SK-N-SH (cell line): ENCODE results near the gene EFTUD2.

Experiments used
- TAF1 ChIP-seq: IDR thresholded peaks from 2 replicates; pipeline ENCODE4 v1.6.1; 2012; ENCODE audit warnings: low read depth, mild to moderate bottlenecking, low read length, moderate library complexity, borderline replicate concordance
- TF ChIP-seq, protein P1 (sequence below): fragments of 200-600 bp; sonication (generic); IDR thresholded peaks from 2 replicates; pipeline ENCODE4 v1.6.1; 2017; ENCODE audit warnings: antibody characterized with exemption, mild to moderate bottlenecking, moderate library complexity

DNA sequence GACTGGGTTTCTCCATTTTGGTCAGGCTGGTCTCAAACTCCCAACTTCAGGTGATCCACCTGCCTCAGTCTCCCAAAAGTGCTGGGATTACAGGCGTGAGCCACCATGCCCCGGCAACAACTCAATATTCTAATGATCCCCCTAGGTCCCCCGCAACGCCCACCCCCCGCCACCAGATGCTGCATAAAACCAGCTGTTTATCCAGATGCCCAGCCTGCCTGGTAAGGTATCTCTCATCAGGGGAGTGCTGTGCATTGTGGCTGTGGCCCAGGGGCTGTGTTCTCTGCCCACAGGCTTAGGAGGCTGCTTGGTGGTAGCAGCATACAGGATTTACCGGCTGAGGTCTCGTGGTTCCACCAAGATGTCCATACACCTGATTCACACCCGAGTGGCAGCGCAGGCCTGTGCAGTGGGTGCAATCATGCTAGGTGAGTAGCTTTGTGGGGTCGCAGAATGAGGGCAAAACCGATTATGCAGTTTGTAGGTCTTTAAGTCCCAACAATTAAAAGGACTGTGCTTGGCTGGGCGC lies 50.2 kb downstream of the EFTUD2 start:
- no peak for TF ChIP-seq TAF1
- TF ChIP-seq, protein P1, sequence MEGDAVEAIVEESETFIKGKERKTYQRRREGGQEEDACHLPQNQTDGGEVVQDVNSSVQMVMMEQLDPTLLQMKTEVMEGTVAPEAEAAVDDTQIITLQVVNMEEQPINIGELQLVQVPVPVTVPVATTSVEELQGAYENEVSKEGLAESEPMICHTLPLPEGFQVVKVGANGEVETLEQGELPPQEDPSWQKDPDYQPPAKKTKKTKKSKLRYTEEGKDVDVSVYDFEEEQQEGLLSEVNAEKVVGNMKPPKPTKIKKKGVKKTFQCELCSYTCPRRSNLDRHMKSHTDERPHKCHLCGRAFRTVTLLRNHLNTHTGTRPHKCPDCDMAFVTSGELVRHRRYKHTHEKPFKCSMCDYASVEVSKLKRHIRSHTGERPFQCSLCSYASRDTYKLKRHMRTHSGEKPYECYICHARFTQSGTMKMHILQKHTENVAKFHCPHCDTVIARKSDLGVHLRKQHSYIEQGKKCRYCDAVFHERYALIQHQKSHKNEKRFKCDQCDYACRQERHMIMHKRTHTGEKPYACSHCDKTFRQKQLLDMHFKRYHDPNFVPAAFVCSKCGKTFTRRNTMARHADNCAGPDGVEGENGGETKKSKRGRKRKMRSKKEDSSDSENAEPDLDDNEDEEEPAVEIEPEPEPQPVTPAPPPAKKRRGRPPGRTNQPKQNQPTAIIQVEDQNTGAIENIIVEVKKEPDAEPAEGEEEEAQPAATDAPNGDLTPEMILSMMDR, result no peak
